ENCODE measurements around the gene ZMYND8.
"Not testable (repeated sequence)": the region's sequence is repeated elsewhere in the genome, so short reads cannot be mapped to it uniquely, and the experiment has no call there.

Gene ZMYND8

DNA sequence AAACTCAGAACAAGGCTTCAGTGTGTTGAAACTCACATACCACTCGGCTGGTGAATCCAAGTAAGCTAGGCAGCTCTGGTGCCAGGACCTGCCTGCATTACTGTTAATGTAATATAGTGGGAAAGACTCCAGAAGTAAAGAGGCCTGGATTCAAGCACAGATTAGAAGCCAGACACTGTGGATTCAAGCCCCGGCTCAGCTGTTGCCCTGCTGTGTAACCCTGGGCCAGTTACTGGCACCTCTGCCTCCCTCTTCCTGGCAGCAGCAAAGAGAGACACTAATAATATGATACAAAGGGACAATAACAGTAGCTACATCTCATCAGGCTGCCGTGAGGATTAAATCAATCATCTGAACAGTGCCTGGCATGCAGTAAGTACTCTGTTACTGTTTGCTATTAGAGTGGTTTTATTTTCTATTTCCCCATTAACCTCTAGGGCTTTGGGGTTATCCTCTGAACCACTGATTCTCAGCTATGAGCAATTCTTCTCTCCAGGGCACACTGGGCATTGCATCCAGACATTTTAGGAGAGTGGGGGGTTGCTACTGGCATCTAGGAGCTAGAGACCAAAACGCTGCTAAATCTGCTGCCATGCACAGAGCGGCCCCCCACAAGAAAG lies 92.9 kb downstream of the ZMYND8 start:
- DNase-seq: peak; percentile 64

DNA sequence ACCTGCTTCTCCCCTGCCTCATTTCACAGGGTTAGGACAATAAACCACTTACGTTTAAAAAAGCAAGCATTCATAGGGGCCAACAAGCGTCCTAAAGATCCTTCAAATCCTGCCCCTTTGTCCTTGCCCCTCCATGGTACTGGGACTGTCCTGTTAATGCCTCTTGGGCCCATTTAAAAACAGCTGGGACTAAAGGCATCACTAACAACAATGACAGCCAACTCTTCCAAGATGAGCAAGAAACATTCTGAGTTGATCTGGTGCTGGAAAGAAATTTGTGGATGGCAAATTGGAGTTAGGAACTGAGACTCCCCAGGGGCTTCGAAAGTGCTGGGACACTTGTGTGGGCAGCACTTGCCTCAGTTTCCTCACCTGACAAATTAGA lies 93.4 kb downstream of the ZMYND8 start:
- DNase-seq: no peak

- no peak for DNase-seq
Measured at GRCh38 chr20:47262365-47263013, 94.0 kb downstream of the ZMYND8 start.

DNA sequence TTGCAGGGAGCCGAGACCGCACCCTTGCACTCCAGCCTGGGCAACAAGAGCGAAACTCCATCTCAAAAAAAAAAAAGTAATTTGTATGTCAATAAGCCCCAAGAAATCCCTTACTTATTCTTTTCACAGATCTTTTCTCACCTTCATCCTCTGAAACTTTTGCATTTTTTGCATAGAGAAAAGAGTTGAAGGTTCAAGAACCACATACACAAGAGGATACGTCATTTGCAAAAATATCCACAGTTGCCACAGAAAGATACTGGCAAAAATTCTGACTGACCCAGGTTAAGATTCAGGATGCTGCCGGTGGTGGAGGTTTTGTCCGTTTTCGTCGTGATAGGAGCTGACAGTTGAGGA lies 94.5 kb downstream of the ZMYND8 start:
- DNase-seq: no peak

- DNase-seq: not testable (repeated sequence)
Measured at GRCh38 chr20:47261161-47261774, 95.2 kb downstream of the ZMYND8 start.

GRCh38 chr20:47260540-47261126 lies 95.9 kb downstream of the ZMYND8 start:
- not testable (repeated sequence) for DNase-seq

DNA sequence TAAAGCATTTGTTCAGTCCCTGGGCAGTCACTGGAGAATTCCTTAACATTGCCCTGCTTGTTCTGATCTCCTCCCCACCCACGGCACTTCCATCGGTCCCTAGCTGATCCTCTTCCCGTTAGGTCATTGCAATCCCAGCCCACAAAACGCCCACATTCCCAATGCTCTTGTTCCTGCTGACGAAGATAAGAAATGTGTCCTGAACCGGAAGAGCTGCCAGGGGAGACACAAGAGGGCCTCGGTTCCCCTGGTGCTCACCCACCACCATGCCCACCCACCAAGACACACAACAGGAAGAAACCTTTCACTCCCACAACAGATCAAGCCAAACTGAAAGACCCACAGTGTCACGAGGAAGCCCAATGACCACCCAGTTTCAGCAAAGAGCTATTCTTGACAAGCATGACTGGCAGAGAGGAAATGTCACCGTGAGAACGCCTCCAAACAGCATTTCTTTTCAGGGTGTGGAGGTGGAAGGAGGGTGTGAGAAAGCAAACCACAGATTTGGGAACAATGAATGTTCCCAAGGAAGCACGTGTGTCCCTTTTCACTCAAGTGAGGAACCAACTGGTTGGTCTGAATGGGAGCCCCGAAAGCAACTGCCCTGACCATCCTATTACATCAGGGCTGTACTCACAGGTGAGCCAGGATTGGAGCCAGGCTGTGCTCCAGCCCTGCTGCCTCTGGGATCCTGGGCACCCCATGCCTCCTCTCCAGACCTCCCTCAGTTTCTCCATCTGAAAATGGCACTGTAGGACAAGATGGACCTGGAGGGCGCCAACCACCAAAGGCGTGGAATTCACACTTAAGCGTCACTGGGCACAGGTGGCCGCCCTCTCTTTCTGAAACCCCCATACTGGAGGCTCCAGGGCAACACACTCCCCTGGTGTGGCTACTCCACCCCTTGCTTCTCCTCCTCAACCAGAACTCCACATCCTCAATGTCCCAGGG lies 97.5 kb downstream of the ZMYND8 start:
- no peak for DNase-seq

GRCh38 chr20:47257771-47258170 lies 98.7 kb downstream of the ZMYND8 start:
- no peak for DNase-seq

GRCh38 chr20:47257256-47257655 lies 99.2 kb downstream of the ZMYND8 start:
- DNase-seq: no peak

DNA sequence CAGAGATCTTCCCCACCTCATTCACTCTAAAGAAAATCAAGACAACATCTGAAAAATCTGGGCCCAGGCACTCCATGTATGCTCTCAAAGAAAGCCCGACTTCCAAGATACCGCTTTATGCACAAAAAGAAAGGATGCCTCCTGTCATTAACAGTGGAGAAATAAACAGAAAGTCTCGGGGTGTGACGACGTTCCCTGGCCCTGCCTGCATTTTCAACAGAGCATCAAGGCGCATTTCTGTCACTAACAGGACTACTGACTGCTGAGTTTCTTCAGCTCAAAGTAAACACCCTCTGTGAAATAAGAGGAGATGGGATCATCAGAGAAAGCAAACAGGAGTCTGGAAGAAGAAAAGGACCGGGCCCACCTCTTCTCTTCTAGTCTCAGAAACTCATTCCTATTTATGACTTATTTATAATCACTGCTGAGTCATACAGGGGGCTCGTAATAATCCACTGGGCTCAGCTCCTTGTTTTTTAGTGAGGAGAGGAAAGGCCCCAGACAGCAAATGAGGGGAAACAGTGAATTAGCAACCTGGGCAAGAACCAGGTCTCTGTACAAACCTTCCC lies 99.7 kb downstream of the ZMYND8 start:
- no peak for DNase-seq

GRCh38 chr20:47253872-47254271 lies 102.6 kb downstream of the ZMYND8 start:
- no peak for DNase-seq

GRCh38 chr20:47252879-47253307 lies 103.6 kb downstream of the ZMYND8 start:
- no peak for DNase-seq

DNA sequence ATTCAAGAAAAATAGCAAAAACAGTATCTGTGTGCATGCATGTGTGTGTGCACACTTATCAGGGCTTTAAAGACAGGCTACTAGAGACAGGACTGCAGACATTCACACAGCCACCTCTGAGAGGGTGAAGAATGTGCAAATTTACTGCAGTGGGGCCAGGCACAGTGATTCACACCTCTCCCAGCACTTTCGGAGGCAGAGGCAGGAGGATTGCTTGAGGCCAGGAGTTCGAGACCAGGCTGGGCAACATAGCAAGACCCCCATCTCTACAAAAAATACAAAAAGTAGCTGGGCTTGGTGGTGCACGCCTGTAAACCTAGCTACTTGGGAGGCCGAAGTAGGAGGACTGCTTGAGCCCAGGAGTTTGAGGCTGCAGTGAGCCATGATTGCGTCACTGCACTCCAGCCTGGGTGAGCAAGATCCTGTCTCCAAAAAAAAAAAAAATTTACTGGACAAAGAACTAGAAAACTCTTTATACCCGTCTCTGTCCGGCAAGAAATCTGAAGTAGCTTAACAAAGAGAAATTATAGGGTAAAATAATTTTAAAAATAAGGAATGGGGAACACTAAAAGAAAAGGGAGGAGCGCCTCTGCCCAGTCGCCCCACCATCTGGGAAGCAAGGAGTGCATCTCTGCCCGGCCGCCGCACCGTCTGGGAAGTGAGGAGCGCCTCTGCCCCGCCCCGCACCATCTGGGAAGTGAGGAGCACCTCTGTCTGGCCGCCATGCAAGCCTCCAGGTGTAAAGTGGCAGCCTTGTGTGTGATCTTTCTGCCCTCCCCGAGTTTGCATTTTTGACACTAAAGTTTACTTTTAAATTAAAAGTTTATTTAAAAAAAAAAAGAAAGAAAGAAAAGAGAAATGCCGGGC lies 105.1 kb downstream of the ZMYND8 start:
- DNase-seq: no peak

DNA sequence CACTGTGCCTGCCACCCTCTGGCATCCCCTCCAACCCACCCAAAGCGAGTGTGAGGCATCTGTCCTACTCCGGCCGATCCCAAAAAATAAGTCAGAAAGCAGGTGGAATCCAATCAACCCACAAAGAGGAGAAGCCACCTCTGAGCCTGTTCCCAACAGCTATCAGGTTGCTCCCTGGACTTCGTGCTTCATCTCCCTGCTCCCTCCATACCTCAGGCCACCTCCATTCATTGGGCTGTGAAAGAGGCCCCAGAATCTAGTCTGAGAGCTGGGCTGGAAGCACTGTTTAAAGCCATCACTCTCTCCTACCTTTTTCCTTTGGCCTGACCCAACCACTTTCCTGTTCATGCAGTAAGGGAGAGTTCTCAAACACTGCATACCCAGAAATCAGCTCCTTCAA lies 106.1 kb downstream of the ZMYND8 start:
- DNase-seq: no peak

GRCh38 chr20:47249913-47250312 lies 106.6 kb downstream of the ZMYND8 start:
- DNase-seq: no peak

DNA sequence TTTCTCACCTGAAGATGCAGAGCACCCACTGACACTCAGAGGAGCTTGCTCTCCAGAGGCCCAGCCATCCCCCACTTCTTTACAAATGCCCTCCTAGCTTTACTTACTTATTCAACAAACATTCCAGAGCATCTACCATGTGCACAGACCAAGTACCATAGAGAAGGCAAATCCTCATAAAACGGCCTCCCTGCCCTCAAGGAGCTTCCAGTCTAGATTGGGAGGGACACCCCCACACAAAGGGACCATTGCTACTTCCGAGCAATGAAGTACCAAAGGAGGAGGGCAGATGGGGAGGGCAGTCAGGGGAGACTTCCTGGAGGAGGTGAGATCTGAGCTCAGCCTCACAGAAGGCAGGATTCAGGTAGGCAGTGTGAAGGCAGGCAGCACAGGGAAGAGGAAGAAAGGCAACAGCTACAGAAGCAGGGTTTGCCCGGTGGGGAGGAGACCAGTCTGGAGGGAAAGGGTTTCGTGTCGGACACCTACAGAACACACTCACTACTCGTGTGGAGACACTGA lies 108.0 kb downstream of the ZMYND8 start:
- no peak for DNase-seq

GRCh38 chr20:47247972-47248371 lies 108.5 kb downstream of the ZMYND8 start:
- no peak for DNase-seq

GRCh38 chr20:47246061-47246777 lies 110.3 kb downstream of the ZMYND8 start:
- no peak for DNase-seq

GRCh38 chr20:47245166-47245565 lies 111.3 kb downstream of the ZMYND8 start:
- DNase-seq: not testable (repeated sequence)

DNA sequence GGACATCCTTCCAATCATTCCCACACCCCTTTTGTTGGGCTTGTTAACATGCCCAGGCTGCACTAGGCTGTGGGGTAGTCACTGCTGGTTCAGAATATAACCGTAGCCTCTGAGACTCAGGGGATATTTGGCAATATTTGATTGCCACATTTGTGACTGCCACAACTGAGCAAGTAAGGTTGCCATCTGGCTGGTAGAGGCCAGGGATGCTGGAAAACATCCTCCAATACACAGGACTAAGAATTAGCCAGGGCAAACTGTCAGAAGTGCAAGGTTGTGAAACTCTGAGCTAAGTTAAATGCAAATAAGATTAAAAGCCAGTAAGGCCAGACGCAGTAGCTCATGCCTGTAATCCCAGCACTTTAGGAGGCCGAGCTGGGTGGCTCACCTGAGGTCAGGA lies 112.0 kb downstream of the ZMYND8 start:
- no peak for DNase-seq
